Fibroblast of villous mesenchyme (primary cell): Measurements from ENCODE around the gene VPS8. TPM values are rescaled to one million over a fixed set of nuclear protein-coding genes. Genes with fewer than 3 reads are reported as not detected.
"Not testable (repeated sequence)": the region's sequence is repeated elsewhere in the genome, so short reads cannot be mapped to it uniquely, and the experiment has no call there.

Source experiments
- DNase-seq: peaks from one replicate; pipeline ENCODE4 v3.0.0-alpha.2; 2010; ENCODE audit warnings: low read depth
- H3K4me3 ChIP-seq: 2 replicates; pipeline ENCODE4 v1.5.1; 2011; ENCODE audit warnings: low read depth, mild to moderate bottlenecking, low read length
- CTCF ChIP-seq: IDR thresholded peaks from 2 replicates; pipeline ENCODE4 v1.5.1; 2012; ENCODE audit warnings: low read depth, mild to moderate bottlenecking, low read length; ENCODE audit not compliant: insufficient read depth
- total RNA-seq: library from RNA; depleted of rRNA; stranded (reverse); fragments of >200 nt; gene quantifications from 2 replicates; pipeline ENCODE4 v1.2.3, GENCODE V29; 2012

Gene VPS8
- total RNA-seq, 1 donor = 92.8 TPM

GRCh38 chr3:184946917-184947316 lies 135.0 kb downstream of the VPS8 start:
- no peak for DNase-seq
- H3K4me3 ChIP-seq = no peak overlapping the region
- TF ChIP-seq CTCF = no peak

GRCh38 chr3:184949251-184949965 lies 137.4 kb downstream of the VPS8 start:
- no peak overlapping the region for H3K4me3 ChIP-seq
- peak; percentile 48 for DNase-seq
- no peak for TF ChIP-seq CTCF

GRCh38 chr3:184950816-184951215 lies 138.8 kb downstream of the VPS8 start:
- DNase-seq, H3K4me3 ChIP-seq: not testable (repeated sequence)

- DNase-seq = peak; percentile 81
- no peak overlapping the region for H3K4me3 ChIP-seq
- TF ChIP-seq CTCF = no peak
These were observed 140.7 kb downstream of the VPS8 start for GRCh38 chr3:184952671-184953070.

- DNase-seq = no peak
- no peak for TF ChIP-seq CTCF
- no peak overlapping the region for H3K4me3 ChIP-seq
These were observed 141.4 kb downstream of the VPS8 start for GRCh38 chr3:184953401-184953800.

GRCh38 chr3:184954251-184954650 lies 142.3 kb downstream of the VPS8 start:
- H3K4me3 ChIP-seq = no peak overlapping the region
- TF ChIP-seq CTCF = no peak
- no peak for DNase-seq

GRCh38 chr3:184954851-184955250 lies 142.9 kb downstream of the VPS8 start:
- not testable (repeated sequence) for H3K4me3 ChIP-seq, DNase-seq
